CD4-positive, alpha-beta T cell treated with Interleukin-4 for 1 hour (primary cell): ENCODE results near the gene FREM1.

Experiments
- DNase-seq, 2 donors: peaks; one replicate each; pipeline ENCODE4 v3.0.0-alpha.2; 2020 to 2022

Gene FREM1

DNA sequence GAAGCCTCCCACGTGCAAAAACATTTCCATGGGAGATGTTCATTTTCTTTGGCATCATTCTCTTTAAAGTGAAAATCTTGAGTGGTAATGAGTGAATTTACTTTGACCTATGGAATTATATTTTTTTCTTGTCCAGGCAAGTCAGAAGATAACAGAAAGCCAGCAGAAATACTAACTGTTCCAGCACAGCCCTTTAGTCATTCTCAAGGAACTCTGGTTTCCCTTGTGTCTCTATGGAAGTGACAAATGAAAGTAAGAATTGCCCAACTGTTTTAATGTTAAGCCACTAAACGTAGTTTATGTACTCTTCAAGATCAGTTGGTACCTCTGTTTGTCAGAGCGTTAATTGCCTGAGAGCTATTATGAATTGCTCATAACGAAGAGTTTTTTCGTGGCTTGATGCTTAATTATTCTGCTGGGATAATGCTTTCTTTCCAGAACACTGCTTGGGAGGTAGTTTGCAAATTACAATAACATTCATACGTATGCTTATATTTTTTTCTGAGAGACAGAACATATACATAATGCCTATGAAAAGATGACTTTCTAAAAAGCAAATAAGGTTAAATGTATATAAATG, 103.2 kb downstream of the FREM1 start:
- DNase-seq, result no peak

DNA sequence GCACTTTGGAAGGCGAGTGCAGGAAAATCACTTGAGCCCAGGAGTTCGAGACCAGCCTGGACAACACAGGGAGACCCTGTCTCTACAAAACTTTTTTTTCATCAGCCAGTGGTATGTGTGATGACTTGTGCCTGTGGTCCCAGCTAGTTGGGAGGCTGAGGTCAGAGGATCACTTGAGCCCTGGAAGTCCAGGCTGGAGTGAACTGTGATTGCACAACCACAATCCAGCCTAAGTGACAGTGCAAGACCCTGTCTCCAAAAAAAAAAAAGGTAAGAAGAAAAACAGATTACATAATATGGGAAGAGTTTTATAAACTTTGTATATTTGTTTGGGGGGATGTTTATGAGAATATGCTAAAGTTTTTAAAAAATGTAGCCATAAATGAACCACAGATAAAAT, 111.2 kb downstream of the FREM1 start:
- DNase-seq, result no peak

DNA sequence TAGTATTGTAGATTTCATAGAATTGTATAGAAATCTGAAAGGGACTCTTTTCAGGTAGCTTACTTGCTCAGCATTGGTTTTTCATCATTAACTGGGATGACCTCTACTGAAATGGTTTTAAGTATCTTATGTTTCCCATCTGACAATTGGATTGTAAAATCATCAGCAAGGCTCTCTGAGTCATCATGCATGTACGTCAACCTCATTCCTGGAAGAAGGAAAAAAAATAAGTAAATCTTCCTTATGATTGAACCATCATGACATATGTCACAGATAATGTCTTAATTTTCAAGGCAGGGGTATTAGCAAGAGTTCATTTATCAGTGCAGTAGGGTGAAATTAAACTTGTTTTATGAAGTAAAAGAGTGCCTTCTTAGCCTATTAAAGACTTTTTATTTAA, 112.8 kb downstream of the FREM1 start:
- DNase-seq, result no peak

- DNase-seq, result no peak
Measured at GRCh38 chr9:14793389-14793788, 116.8 kb downstream of the FREM1 start.

- no peak for DNase-seq
Measured at GRCh38 chr9:14790628-14791027, 119.6 kb downstream of the FREM1 start.

GRCh38 chr9:14788846-14789245, 121.4 kb downstream of the FREM1 start:
- no peak for DNase-seq

GRCh38 chr9:14783358-14783757, 126.9 kb downstream of the FREM1 start:
- no peak for DNase-seq

GRCh38 chr9:14782286-14783051, 127.8 kb downstream of the FREM1 start:
- DNase-seq, result no peak

GRCh38 chr9:14780693-14781092, 129.5 kb downstream of the FREM1 start:
- no peak for DNase-seq

GRCh38 chr9:14780251-14780650, 130.0 kb downstream of the FREM1 start:
- DNase-seq, result no peak

DNA sequence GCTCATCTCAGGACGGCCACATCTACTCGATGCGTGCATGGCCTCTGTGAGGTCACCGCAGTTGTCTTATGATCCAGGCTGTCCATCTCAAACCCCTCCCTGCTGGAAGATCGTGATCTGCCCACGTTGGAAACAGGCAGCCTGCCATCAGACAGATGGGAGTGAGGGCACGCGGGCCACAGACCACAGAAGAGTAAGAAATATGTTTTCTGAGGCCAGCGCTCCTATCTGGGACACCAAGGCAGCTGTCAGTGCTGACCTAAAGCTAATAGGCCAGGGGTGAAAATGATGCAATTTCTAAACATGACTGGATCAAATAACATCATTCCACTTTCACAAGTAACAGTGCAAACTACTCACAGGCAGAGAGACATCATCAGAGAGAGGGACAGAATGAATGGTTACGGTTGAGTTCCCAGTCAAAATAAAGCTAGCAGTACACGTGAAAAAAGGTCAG, 130.6 kb downstream of the FREM1 start:
- DNase-seq, result no peak

GRCh38 chr9:14778565-14778964, 131.7 kb downstream of the FREM1 start:
- DNase-seq, result no peak

GRCh38 chr9:14775917-14776316, 134.3 kb downstream of the FREM1 start:
- DNase-seq, result no peak

- no peak for DNase-seq
Measured at GRCh38 chr9:14770592-14770991, 139.6 kb downstream of the FREM1 start.

- DNase-seq, result no peak
Measured at GRCh38 chr9:14769230-14769571, 141.0 kb downstream of the FREM1 start.

- DNase-seq, result peak in 1 of 2 donors; percentile 32
Measured at GRCh38 chr9:14768405-14769229, 141.6 kb downstream of the FREM1 start.

DNA sequence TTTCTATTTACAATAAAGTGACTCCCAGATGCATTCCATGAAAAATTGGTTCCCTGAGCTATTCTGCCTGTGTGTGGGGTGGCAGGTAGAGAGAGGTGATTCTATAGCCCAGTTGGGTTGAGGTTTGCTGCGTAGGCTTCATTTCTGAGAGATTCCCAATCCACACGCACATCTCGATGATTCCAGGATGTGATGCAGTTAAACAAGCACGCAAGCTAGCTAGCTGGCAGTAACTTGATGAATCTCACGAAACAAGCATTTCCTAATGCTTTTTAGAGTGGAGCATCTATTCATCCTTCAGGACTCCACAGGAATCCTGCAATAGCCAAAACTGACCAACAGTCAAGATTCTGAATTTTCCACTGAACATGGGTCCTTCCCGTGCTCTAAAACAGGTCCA, 143.9 kb downstream of the FREM1 start:
- DNase-seq, result no peak

- no peak for DNase-seq
Measured at GRCh38 chr9:14761584-14761983, 148.6 kb downstream of the FREM1 start.

DNA sequence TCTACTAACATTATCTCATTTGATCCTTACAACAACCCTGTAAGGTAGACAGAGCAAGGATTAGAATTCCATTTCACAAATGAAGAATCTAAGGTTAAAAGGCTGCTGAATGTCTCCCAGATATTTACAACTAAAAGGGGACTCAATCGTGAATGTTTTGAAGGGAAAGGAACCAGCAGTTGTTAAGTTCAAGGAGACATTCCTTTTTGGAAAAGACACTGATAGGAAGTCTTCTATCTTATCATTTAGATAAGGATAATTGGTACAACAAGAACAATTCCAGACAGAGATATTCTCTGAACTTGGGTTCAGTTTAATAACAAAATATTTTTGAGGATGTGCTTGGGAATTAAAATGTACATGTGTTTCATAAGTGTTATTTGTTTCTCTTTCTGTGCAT, 150.2 kb downstream of the FREM1 start:
- no peak for DNase-seq

DNA sequence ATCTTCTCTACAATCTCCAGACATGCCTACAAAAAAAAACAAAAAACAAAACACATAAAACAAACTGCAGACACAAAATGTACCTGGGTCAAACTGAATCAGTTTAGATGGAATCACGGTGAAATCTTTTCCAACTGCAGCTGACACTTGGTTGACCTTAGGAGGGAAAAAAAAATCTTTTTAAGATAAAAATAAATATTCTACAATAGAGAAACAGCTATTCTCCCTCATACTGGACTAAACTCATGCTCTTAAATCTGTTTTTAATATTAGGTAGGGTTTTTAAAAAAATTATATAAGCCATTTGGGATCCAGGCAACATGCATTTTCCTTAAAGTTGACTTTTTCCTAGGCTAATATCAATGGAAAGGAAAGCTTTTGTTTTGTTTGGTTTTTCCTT, 153.9 kb downstream of the FREM1 start:
- no peak for DNase-seq

- DNase-seq, result no peak
Measured at GRCh38 chr9:14752871-14753270, 157.4 kb downstream of the FREM1 start.

GRCh38 chr9:14752271-14752670, 158.0 kb downstream of the FREM1 start:
- DNase-seq, result no peak

DNA sequence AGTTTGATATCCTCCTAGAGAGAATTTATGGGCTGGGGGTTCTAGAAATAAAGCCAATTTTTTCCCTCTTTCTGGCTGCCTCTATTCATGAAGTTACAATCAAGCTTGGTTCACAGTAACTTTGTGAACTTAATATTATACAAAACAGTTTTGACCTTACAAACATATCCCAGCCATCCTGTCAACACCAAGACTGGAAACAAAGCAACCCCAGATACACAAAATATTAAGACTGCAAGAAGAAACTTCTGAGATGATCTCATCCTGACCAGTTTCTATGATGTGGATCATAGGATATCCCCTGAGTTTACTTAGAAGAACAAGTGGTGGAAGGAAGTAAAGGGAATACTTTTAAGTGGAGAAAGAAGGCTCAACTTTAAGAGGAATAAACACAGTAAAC, 159.4 kb downstream of the FREM1 start:
- no peak for DNase-seq

DNA sequence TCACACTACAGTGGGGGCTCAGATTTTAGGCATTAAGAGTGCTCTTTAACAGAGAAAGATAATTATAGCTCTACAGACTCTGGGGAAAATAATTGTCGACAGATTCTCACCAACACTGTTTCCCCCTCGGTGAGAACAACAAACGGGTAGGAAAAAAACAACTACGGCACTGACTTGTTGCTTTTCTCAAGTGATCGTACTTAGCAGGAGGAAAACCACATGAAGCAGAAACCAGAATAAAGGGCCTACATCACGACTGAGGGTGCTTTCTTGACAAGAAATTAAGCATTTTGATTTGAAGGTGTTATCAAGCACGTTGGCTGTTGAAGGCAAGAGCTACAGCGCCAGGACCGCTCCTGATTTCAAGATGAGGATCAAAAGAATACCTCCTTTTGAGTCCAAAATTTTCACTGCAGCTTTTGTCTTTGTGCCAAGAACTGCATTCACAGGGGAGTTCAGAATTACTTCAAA, 160.5 kb downstream of the FREM1 start:
- peak in 1 of 2 donors; percentile 2 for DNase-seq
